Stomach (tissue), 9 donors: Measurements from ENCODE around the gene RUFY1. TPM values are rescaled to one million over a fixed set of nuclear protein-coding genes. Genes with fewer than 3 reads are reported as not detected.

ENCODE experiments used
- DNase-seq, 2 donors: peaks; one replicate each; pipeline versions ENCODE4 v3.0.0 to v3.0.0-alpha.2; 2013 to 2019
- H3K27ac ChIP-seq, 5 donors: fragments of 200-600 bp in 4 of 5; sonication (generic) in 4 of 5; one replicate each; pipeline ENCODE4 v1.5.1; 2013 to 2019; ENCODE audit warnings: mild to moderate bottlenecking in 1 of 5, moderate library complexity in 1 of 5
- H3K27me3 ChIP-seq, 3 donors: fragments of 200-600 bp; sonication (generic); one replicate each; pipeline ENCODE4 v1.5.1; 2017 to 2019; ENCODE audit warnings: mixed run types in 1 of 3
- H3K36me3 ChIP-seq, 4 donors: fragments of 200-600 bp; sonication (generic); 1 replicate in 3 of 4; 2 replicates in 1 of 4; pipeline ENCODE4 v1.5.1; 2016 to 2019
- H3K4me1 ChIP-seq, 4 donors: fragments of 200-600 bp; sonication (generic); one replicate each; pipeline ENCODE4 v1.5.1; 2016 to 2019
- H3K4me3 ChIP-seq, 4 donors: fragments of 200-600 bp; sonication (generic) in 3 of 4; one replicate each; pipeline ENCODE4 v1.5.1; 2016 to 2019; ENCODE audit warnings: mild to moderate bottlenecking in 1 of 4
- H3K9me3 ChIP-seq, 4 donors: fragments of 200-600 bp; sonication (generic); one replicate each; pipeline ENCODE4 v1.5.1; 2016 to 2019
- CTCF ChIP-seq, 7 experiments: fragments of 450-650 bp in 4 of 7; fragments of 200-600 bp in 3 of 7; sonication (generic) in 3 of 7; IDR thresholded peaks; one replicate each; pipeline ENCODE4 v1.5.1; 2016 to 2019; ENCODE audit warnings: antibody characterized with exemption in 7 of 7, control low read depth in 2 of 7, mild to moderate bottlenecking in 1 of 7
- EP300 ChIP-seq: sonication (generic); formaldehyde crosslinking; IDR thresholded peaks from one replicate; pipeline ENCODE4 v1.6.1; 2017; ENCODE audit warnings: antibody characterized with exemption
- POLR2A ChIP-seq, 4 donors: fragments of 450-650 bp; IDR thresholded peaks; one replicate each; pipeline ENCODE4 v1.6.1; 2016; ENCODE audit warnings: antibody characterized with exemption in 4 of 4, control low read depth in 2 of 4, mild to moderate bottlenecking in 1 of 4, moderate library complexity in 1 of 4
- POLR2AphosphoS5 ChIP-seq, 3 donors: sonication (generic); formaldehyde crosslinking; IDR thresholded peaks; one replicate each; pipeline ENCODE4 v1.6.1; 2016; ENCODE audit warnings: antibody characterized with exemption in 3 of 3
- WGBS, 5 donors: extraction: QIAGEN DNeasy Blood & Tissue Kit in 3 of 5; methylation state at CpG; one replicate each; pipeline versions ENCODE4 v1.1.5 to v1.1.7; 2013 to 2018; 5-methylcytosine and 5-hydroxymethylcytosine counted together
- intact Hi-C: fragments of 100-400 bp; cut with DNase I; formaldehyde crosslinking; loops from one replicate; pipeline ENCODE4 v1.15.1; 2023; ENCODE audit warnings: low total_unique reads
- polyA plus RNA-seq, 3 donors: library from polyadenylated mRNA; stranded (reverse); fragments of 200-250 nt; gene quantifications; one replicate each; pipeline ENCODE4 v1.2.3, GENCODE V29; 2013
- total RNA-seq, 5 donors: library from RNA; depleted of rRNA; stranded (reverse); fragments of >200 nt; gene quantifications; one replicate each; pipeline versions ENCODE4 v1.1.0 to v1.2.3, GENCODE V29; 2014 to 2016
- donor health status: healthy with polysubstance abuse.
- donor health status: Bipolar disorder and iron deficiency.
- donor health status: healthy.

Gene RUFY1
- total and polyA plus RNA-seq, 8 donors, result 26.0 to 128 (median 41.8) TPM

- peak in 1 of 3 donors; percentile 0 for TF ChIP-seq POLR2AphosphoS5 (IDR thresholded peaks at IDR 0.05)
- no peak for TF ChIP-seq POLR2A (IDR thresholded peaks at IDR 0.05)
- intact Hi-C loops, result no loop called here
- peak overlapping the region in 1 of 5 donors; percentile 44 for H3K27ac ChIP-seq
Observed at GRCh38 chr5:179610903-179611265, 60.5 kb downstream of the RUFY1 start.

GRCh38 chr5:179612577-179613459, 62.5 kb downstream of the RUFY1 start:
- no peak overlapping the region for H3K4me3 ChIP-seq
- DNase-seq, result no peak

More at GRCh38 chr5:179610903-179611265, 60.5 kb downstream of the RUFY1 start:
- peaks cover 7 to 97% (median 53%) of the 10 kb centered on the region in 4 donors for H3K4me1 ChIP-seq
- H3K36me3 ChIP-seq, result peaks cover 60 to 100% (median 99%) of the 10 kb centered on the region in 4 donors
- no peak for DNase-seq
- no peaks in the 10 kb centered on the region for H3K9me3 ChIP-seq
- H3K27me3 ChIP-seq, result no peaks in the 10 kb centered on the region
- peak overlapping the region in 1 of 4 donors; percentile 3 for H3K4me3 ChIP-seq

GRCh38 chr5:179613460-179614071, 63.2 kb downstream of the RUFY1 start:
- intact Hi-C loops, result no loop called here
- peaks cover 31 to 97% (median 63%) of the 10 kb centered on the region in 4 donors for H3K4me1 ChIP-seq
- TF ChIP-seq CTCF (IDR thresholded peaks at IDR 0.05), result no peak
- TF ChIP-seq POLR2AphosphoS5 (IDR thresholded peaks at IDR 0.05), result peak in 2 of 3 donors; percentile 19 to 20
- peak overlapping the region in 1 of 5 donors; percentile 33 for H3K27ac ChIP-seq
- no peak for DNase-seq
- H3K36me3 ChIP-seq, result peaks cover 85 to 100% (median 99%) of the 10 kb centered on the region in 4 donors
- H3K27me3 ChIP-seq, result no peaks in the 10 kb centered on the region
- H3K4me3 ChIP-seq, result no peak overlapping the region
- WGBS, 5 donors, result 71 to 81% (median 74%) methylated on average over 7 to 8 of the region's 8 CpGs
- H3K9me3 ChIP-seq, result no peaks in the 10 kb centered on the region

More at GRCh38 chr5:179612577-179613459, 62.5 kb downstream of the RUFY1 start:
- peak overlapping the region in 1 of 5 donors; percentile 33 for H3K27ac ChIP-seq
- H3K9me3 ChIP-seq, result no peaks in the 10 kb centered on the region
- intact Hi-C loops, result no loop called here
- H3K36me3 ChIP-seq, result peaks cover 77 to 100% (median 99%) of the 10 kb centered on the region in 4 donors
- H3K4me1 ChIP-seq, result peaks cover 24 to 97% (median 59%) of the 10 kb centered on the region in 4 donors
- WGBS, 5 donors, result 80 to 85% (median 82%) methylated on average over 21 of the region's 21 CpGs
- TF ChIP-seq POLR2AphosphoS5 (IDR thresholded peaks at IDR 0.05) (no peak), EP300 (no peak), POLR2A (IDR thresholded peaks at IDR 0.05) (no peak), CTCF (IDR thresholded peaks at IDR 0.05) (no peak)
- no peaks in the 10 kb centered on the region for H3K27me3 ChIP-seq

- no peaks in the 10 kb centered on the region for H3K9me3 ChIP-seq
- peaks cover 42 to 99% (median 72%) of the 10 kb centered on the region in 4 donors for H3K4me1 ChIP-seq
- peaks cover 86 to 100% (median 99%) of the 10 kb centered on the region in 4 donors for H3K36me3 ChIP-seq
- 48 to 56% (median 51%) methylated on average over 8 of the region's 8 CpGs for WGBS, 5 donors
- no peaks in the 10 kb centered on the region for H3K27me3 ChIP-seq
- no peak for DNase-seq
- H3K27ac ChIP-seq, result no peak overlapping the region
- intact Hi-C loops, result no loop called here
- TF ChIP-seq EP300, result no peak
- H3K4me3 ChIP-seq, result no peak overlapping the region
Observed at GRCh38 chr5:179614745-179615144, 64.4 kb downstream of the RUFY1 start.

GRCh38 chr5:179615203-179615602, 64.8 kb downstream of the RUFY1 start:
- no peaks in the 10 kb centered on the region for H3K9me3 ChIP-seq
- TF ChIP-seq POLR2AphosphoS5 (IDR thresholded peaks at IDR 0.05) (no peak), POLR2A (IDR thresholded peaks at IDR 0.05) (no peak), EP300 (no peak)
- WGBS, 5 donors, result 36 to 57% (median 51%) methylated on average over 2 of the region's 2 CpGs
- no peak overlapping the region for H3K4me3 ChIP-seq
- peaks cover 46 to 99% (median 73%) of the 10 kb centered on the region in 4 donors for H3K4me1 ChIP-seq
- peaks cover 81 to 100% (median 99%) of the 10 kb centered on the region in 4 donors for H3K36me3 ChIP-seq
- H3K27me3 ChIP-seq, result no peaks in the 10 kb centered on the region
- intact Hi-C loops, result no loop called here
- DNase-seq, result no peak
- H3K27ac ChIP-seq, result no peak overlapping the region
